Bone marrow (tissue), 2 donors: Measurements from ENCODE around the gene GAB1.

Source experiments
- DNase-seq, 2 donors: peaks; one replicate each; lab custom pipeline; 2025; lab: John Stamatoyannopoulos, UW

The GAB1 gene

GRCh38 chr4:143358923-143359643, 22.4 kb downstream of the GAB1 start:
- DNase-seq, result peak in 1 of 2 donors; percentile 85

GRCh38 chr4:143359644-143360193, 23.0 kb downstream of the GAB1 start:
- DNase-seq, result no peak

- no peak for DNase-seq
These were observed 24.4 kb downstream of the GAB1 start for GRCh38 chr4:143360838-143361625.

GRCh38 chr4:143362349-143363046, 25.8 kb downstream of the GAB1 start:
- DNase-seq, result no peak

GRCh38 chr4:143363332-143363731, 26.7 kb downstream of the GAB1 start:
- DNase-seq, result no peak

- no peak for DNase-seq
These were observed 27.4 kb downstream of the GAB1 start for GRCh38 chr4:143364063-143364462.

GRCh38 chr4:143367863-143368262, 31.2 kb downstream of the GAB1 start:
- DNase-seq, result no peak

- DNase-seq, result peak in 1 of 2 donors; percentile 40
These were observed 32.9 kb downstream of the GAB1 start for GRCh38 chr4:143369552-143369951.

- no peak for DNase-seq
These were observed 35.6 kb downstream of the GAB1 start for GRCh38 chr4:143372093-143372915.

GRCh38 chr4:143374255-143374654, 37.6 kb downstream of the GAB1 start:
- DNase-seq, result no peak

- DNase-seq, result no peak
These were observed 38.1 kb downstream of the GAB1 start for GRCh38 chr4:143374771-143375170.

GRCh38 chr4:143375326-143376073, 38.8 kb downstream of the GAB1 start:
- peak in 1 of 2 donors; percentile 35 for DNase-seq

- DNase-seq, result no peak
These were observed 41.0 kb downstream of the GAB1 start for GRCh38 chr4:143377611-143378099.

GRCh38 chr4:143380629-143381028, 44.0 kb downstream of the GAB1 start:
- no peak for DNase-seq

GRCh38 chr4:143381189-143382118, 44.8 kb downstream of the GAB1 start:
- DNase-seq, result no peak

GRCh38 chr4:143382596-143382995, 45.9 kb downstream of the GAB1 start:
- no peak for DNase-seq

- DNase-seq, result no peak
These were observed 46.4 kb downstream of the GAB1 start for GRCh38 chr4:143383005-143383574.

GRCh38 chr4:143384381-143384994, 47.8 kb downstream of the GAB1 start:
- no peak for DNase-seq

- DNase-seq, result no peak
These were observed 50.1 kb downstream of the GAB1 start for GRCh38 chr4:143386812-143387211.
